Measurements from ENCODE around the gene CRX.
"Not testable (repeated sequence)": the region's sequence is repeated elsewhere in the genome, so short reads cannot be mapped to it uniquely, and the experiment has no call there.

Gene CRX

DNA sequence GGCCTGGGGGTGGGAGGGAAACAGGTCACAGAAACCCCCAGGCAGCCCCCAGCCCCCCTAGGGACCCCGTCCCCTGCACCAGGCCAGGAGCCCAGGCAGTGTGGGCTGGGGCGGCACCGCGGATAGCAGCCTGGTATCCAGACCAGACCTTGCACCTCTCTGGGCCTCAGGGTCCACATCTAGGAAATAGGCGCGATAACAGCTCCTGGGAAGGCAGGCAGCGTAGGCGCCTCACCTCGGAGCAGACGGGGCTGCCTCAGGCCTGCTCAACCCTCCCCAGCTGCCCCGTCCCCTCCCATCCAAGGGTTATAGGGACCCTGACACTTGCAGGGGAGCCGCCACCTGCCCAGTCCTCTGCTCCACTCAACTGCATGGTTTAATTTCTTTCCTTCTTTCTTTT lies 18.1 kb upstream of the CRX start:
- DNase-seq (ENCODE audit: low spot score) = not testable (repeated sequence)

DNA sequence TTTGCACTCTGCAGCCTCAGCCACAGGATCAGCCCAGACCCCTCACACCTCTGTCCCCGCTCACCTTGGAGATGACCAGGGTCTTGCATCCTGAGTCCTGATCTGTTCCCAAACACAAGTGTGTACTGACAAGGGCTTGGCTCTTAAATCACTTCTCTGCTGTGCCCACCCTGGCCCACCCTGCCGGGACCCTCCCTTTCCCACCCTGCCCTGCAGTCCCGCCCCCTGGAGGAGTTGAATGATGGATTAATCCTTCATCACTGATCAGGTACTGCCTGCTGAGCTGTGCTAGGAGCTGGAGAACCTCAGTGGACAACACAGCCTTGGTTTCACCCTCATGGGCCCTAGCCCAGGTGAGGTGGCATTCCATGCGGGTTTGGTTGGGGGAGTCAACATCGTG lies 17.3 kb upstream of the CRX start, which contains the start of gene TPRX1:
TSS of gene TPRX1 (minus strand) at position 101 of the 400 bp plus-strand sequence. CDS start at position 89, 12 bp downstream.
- DNase-seq (ENCODE audit: low spot score) = not testable (repeated sequence)

DNA sequence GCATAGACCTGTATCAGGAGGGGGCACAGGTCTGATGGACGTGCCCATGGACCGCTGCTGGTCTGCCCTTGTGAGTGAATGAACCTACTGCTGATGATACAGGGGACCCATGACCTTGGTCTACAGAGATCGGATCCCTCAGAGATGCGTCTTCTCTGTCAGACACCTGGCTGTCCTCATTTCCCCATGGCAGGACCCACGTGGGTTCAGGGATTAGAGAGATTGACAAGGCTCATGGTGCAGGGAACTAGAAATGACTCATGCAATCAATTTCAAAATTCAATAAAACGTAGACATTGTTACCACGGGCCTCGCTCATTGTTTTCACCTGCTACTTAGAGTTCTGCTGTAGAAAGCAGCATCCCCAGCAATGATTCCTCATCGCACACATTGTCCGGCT lies 16.4 kb upstream of the CRX start:
- DNase-seq (ENCODE audit: low spot score) = no peak

DNA sequence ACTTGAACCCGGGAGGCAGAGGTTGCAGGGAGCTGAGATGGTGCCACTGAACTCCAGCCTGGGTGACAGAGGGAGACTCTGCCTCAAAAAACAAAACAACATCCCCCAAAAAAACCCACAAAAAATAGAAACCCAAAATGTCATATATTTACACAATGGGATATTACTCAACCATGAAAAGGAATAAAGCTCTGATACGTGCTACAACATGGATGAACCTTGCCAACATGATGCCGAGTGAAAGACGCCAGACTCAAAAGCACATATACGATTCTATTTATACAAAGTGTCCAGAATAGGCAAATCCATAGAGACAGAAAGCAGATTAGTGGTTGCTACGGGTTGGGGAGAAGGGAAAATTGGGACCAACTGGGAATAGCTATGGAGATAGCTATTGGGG lies 15.3 kb upstream of the CRX start:
- no peak for DNase-seq (ENCODE audit: low spot score)

DNA sequence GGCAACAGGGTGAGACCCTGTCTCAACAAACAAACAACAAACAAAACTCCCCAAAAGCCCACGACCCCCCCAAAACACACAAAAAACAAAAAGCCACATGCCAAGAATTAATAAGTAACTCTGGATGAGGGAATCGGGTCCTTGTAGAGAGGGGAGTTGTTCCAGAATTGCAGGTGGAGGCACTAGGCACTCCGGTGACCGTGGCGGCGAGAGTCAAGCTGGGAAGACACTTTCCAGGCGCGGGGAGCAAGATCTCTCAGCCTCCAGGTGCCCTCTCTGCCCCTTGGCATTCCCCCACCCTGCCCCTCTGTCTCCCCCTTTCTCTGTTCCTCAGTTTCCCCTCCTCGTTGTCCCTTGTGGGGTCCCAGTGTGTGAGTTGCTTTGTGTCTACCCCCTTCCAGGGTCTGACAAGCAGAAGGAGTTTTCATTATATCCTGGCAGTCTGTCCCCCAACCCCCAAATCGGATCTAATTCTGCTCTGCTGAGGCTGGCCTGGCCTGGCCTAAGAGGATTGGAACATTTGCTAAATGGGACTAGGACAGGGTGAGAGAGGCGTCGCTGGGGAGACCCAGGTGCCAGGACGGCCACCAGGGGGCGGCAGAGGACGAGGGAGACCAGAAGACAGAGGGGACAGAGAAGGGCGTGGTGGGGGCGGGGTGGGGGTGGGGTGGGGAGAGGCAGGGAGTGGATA lies 8.3 kb upstream of the CRX start:
- DNase-seq (ENCODE audit: low spot score) = peak; percentile 85

DNA sequence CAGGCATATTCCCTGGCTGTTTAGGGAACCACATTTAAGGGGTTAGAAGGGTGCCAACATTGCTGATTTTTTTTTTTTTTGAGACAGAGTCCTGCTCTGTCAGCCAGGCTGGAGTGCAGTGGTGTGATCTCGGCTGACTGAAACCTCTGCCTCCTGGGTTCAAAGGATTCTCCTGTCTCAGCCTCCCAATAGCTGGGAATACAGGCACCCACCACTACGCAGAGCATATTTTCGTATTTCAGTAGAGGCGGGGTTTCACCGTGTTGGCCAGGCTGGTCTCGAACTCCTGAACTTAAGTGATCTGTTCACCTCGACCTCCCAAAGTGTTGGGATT lies 7.8 kb upstream of the CRX start:
- DNase-seq (ENCODE audit: low spot score) = no peak

DNA sequence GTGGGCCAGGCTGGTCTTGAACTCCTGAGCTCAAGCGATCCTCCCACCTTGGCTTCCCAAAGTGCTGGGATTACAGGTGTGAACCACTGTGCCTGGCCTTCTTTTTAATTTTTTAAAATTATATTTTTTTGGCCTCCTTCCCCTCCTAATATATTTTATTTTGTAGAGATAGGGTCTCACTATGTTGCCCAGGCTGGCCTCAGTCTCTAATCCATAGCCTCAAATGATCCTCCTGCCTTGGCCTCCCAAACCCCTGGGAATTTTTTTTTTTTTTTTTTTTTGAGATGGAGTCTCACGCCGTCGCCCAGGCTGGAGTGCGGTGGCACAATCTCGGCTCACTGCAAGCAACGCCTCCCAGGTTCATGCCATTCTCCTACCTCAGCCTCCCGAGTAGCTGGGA lies 5.5 kb upstream of the CRX start:
- DNase-seq (ENCODE audit: low spot score) = not testable (repeated sequence)

DNA sequence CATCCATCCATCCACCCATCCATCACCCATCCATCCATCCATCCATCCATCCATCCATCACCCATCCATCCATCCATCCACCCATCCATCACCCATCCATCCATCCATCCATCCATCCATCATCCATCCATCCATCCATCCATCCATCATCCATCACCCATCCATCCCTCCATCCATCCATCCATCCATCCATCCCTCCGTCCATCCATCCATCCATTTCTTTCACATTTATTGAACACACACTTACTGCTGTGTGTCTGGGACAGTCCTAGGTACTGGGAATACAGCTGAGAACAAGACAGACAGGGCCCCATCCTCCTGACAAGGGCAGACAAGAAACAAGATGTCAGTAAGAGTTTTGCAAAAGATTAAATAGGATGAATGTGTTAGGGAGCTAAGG lies 3.5 kb upstream of the CRX start:
- DNase-seq (ENCODE audit: low spot score) = not testable (repeated sequence)

DNA sequence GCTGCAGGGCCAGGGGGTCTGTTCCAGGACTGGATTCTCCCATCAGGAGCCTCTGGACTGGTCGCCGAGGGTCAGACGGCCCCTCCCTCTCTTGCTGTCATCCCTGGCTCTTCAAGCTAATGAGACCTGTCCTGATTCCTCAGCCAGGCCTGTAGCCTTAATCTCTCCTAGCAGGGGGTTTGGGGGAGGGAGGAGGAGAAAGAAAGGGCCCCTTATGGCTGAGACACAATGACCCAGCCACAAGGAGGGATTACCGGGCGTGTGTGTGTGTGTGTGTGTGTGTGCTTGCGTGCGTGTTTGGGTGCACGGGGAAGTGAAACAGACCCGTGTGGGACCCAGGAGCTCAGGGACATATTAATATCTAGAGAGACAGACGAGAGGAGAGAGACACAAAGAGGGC lies 1.9 kb upstream of the CRX start:
- DNase-seq (ENCODE audit: low spot score) = no peak

DNA sequence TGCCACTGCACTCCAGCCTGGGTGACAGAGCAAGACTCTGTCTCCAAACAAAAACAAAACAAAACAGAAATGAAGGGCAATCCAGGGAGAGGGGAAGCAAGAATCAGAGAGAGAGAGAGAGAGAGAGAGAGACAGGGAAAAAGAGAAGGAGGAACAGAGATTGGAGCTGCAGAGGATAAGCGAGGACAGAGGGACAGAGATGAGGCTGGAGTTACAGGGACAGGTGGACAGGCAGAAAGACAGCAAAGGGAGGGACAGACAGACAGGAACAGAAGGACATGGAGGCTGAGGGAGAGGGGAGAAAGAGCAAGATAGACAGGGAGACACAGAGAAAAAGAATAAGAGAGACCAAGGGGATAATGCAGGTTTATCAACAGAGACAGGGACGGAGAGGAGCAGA lies 1.3 kb upstream of the CRX start:
- DNase-seq (ENCODE audit: low spot score) = no peak

DNA sequence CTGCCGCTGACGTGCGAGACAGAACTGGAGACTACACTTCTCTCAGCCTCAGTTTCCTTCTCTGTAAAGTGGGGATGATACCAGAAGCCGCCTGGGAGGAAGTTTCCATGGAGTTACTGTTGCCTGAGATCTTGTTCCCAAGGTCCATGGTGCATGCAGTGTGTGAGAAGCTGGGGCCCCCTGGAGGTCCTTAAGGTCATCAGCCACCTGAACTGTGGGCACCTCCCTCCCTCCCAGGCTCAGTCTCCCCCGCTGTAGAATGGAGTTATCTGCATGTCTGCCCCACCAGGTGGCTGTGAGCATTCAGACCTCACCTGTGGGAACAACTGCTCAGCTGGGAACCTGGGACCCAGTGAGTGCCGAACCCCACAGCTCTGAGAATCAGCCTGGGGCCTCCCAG lies 2.7 kb downstream of the CRX start:
- no peak for DNase-seq (ENCODE audit: low spot score)

DNA sequence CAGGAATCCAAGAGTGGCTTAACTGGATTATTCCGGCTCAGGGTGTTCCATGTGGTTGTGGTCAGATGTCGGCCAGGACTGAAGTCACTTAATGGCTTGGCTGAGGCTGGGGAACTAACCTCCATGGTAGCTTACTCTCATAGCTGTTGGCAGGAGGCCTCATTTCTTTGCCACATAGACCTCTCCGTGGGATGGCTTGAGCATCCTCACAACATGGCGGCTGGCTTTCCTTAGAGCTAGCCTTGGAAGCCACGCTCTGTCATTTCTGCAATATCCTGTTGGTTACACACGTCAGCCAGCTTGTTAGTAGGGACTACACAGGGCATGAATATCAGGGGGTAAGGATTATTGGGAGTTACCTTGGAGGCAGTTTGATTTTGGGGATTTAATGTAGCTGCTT lies 5.1 kb downstream of the CRX start:
- DNase-seq (ENCODE audit: low spot score) = no peak

DNA sequence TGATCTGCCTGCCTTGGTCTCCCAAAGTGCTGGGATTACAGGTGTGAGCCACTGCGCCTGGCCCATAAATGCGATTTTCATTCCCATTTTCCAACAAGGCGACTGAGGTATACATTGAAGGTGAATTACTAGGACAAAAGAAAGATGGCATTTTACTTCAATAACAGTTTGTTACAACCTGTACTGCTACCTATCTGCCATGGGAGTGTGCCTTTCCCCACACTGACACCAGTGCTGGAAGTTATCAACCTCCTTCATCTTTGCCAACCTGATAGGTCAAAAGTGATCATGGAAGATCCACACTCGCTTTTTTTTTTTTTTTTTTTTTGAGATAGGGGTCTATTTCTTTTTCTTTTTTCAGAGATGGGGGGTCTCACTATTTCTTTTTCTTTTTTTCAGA lies 11.0 kb downstream of the CRX start:
- DNase-seq (ENCODE audit: low spot score) = no peak

DNA sequence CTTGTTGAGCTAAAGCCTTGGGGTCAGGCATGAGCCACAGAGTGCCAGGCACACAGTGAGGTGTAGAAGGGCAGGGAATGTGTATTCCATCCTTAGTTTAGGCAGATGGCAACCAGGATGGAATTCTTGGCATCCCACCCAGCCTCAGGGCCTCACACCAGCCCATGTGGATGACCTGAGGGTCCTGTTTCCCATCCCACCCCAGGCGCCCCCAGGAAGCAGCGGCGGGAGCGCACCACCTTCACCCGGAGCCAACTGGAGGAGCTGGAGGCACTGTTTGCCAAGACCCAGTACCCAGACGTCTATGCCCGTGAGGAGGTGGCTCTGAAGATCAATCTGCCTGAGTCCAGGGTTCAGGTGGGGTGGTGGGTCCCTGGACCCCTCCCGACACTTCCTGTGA lies 14.3 kb downstream of the CRX start:
- no peak for DNase-seq (ENCODE audit: low spot score)

DNA sequence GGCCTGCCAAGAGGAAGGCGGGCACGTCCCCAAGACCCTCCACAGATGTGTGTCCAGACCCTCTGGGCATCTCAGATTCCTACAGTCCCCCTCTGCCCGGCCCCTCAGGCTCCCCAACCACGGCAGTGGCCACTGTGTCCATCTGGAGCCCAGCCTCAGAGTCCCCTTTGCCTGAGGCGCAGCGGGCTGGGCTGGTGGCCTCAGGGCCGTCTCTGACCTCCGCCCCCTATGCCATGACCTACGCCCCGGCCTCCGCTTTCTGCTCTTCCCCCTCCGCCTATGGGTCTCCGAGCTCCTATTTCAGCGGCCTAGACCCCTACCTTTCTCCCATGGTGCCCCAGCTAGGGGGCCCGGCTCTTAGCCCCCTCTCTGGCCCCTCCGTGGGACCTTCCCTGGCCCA lies 17.7 kb downstream of the CRX start:
- DNase-seq (ENCODE audit: low spot score) = no peak

DNA sequence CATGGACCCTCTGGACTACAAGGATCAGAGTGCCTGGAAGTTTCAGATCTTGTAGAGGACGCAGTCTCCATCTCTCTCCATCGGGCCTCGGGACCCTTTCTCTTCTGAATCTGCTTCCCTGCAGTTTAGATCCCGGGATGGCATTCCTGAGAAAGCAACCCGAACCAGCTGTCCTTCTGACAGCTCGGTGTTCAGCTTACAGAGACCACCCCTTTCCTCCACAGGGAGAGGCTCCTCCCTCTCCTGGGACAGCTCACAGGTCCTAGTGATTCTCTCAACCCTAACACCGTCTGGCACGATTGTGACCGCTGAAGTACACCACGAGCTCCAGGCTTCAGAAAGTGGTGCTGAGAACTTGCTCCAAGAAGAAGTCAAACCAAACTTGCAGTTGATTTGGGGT lies 18.2 kb downstream of the CRX start:
- DNase-seq (ENCODE audit: low spot score) = no peak

DNA sequence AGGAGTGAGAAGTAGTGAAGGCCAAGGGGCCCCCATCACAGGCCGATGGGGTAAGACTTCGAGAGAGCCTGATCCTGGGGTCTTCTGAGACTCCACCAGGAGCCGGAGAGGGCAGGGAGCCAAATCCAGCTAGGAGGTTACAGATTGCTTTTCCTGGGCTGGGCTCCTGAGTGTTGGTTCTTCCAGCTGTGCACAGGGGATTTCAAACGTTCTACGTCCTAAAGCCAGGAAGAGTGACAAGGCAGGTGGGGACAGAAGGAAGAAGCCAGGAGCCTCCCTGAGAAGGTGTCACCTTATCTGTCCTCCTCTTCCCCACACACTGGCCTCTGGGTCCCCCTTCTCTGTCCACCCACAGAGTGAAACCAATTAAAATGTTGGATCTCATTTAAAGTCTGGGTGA lies 21.2 kb downstream of the CRX start:
- DNase-seq (ENCODE audit: low spot score) = no peak

DNA sequence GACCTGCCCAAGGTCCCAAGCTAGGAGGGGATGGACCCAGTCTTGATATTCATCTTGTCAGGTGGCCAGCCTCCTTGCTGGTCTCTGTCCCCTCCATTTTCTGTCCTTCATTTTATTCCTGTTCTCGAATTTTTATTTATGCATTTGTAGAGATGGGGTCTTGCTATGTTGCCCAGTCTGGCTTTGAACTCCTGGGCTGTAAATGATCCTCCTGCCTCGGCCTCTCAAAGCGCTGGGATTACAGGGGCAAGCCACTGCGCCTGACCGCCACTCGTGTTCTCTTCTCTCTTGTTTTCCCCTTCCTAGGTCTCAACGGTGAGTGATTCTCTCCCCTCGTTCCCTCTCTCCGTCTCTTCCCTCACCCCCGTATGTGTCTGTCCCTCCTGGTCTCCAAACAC lies 26.7 kb downstream of the CRX start:
- DNase-seq (ENCODE audit: low spot score) = no peak

DNA sequence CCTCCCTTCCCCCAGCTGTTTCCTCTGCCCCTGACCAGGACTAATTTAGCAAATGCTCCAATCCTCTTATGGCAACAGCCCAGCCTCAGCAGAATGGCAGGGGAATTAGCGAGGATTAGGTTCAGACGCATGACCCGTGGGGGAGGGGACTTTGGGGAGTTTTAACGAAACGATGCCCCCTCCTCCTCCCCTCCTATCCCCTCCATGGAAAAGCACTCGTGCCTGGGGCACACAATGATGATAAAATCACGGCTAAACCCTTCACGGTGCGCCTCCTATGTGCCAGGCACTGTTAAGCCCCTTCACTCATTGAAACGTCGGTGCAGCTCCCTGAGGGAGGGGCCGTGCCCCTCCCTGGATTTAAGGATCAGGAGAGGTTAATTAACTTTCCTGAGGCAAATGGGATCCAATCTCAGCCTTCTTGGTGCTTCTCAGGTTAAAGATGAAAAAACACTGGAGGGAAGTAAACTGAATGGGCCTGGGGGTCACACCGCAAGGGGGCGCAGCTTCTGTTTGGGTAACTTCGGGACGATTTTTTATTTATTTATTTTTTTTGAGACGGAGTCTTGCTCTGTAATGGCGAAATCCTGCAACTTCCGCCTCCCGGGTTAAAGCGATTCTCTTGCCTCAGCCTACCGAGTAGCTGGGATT lies 27.2 kb downstream of the CRX start:
- DNase-seq (ENCODE audit: low spot score) = peak; percentile 49

DNA sequence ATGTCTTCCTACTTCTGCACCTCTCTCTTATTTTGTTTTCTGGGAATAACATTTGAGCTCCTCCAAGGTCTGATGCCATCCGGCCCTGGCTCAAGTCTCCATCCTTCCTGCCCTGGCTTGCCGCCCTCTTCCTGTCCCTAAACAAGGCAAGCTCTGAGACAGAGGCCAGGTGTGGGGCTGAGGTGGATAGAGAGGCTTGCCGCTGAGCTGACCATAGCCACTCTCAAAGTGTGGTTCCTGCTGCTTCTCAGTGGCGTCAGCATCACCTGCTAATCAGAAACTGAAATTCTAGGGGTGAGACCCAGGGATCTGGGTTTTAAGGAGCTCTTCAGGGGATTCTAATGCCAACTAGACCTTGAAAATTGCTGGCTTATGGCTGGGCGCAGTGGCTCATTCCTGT lies 31.3 kb downstream of the CRX start:
- no peak for DNase-seq (ENCODE audit: low spot score)

DNA sequence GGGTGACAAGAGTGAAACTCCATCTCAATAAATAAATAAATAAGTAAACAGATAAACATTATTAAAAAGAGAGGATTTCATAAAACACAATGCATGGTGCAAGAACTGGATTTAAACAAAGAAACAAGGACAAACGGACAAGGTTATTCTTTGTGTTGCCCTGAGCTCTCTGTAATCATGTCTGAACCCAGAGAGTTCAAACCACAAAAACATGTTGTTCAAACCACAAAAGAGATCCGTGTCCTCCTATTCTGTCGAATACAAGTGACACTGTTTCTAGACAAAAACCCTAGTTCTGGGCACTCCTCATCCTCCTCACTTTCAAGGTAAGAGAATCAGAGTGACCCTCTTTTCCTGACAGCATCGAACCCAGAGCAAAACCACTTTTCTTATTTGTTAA lies 32.7 kb downstream of the CRX start:
- DNase-seq (ENCODE audit: low spot score) = no peak

DNA sequence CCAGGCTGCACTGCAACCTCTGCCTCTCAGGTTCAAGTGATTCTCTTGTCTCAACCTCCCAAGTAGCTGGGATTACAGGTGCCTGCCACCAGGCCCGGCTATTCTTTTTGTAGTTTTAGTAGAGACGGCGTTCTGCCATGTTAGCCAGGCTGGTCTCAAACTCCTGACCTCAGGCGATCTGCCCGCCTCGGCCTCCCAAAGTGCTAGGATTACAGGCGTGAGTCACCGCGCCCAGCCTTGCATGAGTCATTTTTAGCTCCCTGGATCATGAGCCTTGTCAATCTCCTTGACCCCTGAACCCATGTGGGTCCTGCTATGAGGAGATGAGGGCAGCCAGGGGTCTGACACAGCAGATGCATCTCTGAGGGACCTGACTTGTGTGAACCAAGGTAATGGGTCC lies 36.5 kb downstream of the CRX start:
- not testable (repeated sequence) for DNase-seq (ENCODE audit: low spot score)

DNA sequence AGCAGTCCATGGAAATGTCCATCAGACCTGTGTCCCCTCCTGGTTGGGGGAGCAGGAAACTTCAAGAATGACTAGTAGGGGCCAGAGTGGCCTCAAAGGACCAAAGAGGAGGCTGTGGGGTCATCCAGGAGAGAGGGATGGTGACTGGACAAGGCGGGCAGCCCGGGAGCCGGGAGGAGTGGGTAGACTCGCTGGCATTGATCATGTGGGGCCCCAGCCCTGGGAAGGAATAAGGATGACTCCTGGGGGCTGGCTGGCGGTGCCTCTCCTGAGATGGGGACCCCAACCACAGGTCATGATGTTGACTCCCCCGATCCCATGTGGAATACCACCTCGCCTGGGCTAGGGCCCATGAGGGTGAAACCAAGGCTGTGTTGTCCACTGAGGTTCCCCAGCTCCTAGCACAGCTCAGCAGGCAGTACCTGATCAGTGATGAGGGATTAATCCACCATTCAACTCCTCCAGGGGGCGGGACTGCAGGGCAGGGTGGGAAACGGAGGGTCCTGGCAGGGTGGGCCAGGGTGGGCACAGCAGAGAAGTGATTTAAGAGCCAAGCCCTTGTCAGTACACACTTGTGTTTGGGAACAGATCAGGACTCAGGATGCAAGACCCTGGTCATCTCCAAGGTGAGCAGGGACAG lies 37.0 kb downstream of the CRX start, which contains the start of gene TPRX2:
TSS of gene TPRX2 (plus strand) at position 590 of the 640 bp plus-strand sequence. CDS start at position 602, 12 bp downstream.
- DNase-seq (ENCODE audit: low spot score) = not testable (repeated sequence)

DNA sequence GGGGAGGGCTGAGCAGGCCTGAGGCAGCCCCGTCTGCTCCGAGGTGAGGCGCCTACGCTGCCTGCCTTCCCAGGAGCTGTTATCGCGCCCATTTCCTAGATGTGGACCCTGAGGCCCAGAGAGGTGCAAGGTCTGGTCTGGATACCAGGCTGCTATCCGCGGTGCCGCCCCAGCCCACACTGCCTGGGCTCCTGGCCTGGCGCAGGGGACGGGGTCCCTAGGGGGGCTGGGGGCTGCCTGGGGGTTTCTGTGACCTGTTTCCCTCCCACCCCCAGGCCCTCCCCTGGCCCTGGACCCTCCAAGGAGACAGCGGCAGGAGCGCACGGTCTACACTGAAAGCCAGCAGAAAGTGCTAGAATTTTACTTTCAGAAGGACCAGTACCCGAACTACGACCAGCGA lies 38.1 kb downstream of the CRX start:
- not testable (repeated sequence) for DNase-seq (ENCODE audit: low spot score)
